Stomach (tissue), 9 donors: Measurements from ENCODE around the gene ARHGAP32. TPM values are rescaled to one million over a fixed set of nuclear protein-coding genes. Genes with fewer than 3 reads are reported as not detected.

Experiments used
- DNase-seq, 2 donors: peaks; one replicate each; pipeline versions ENCODE4 v3.0.0 to v3.0.0-alpha.2; 2013 to 2019
- H3K27ac ChIP-seq, 5 donors: fragments of 200-600 bp in 4 of 5; sonication (generic) in 4 of 5; one replicate each; pipeline ENCODE4 v1.5.1; 2013 to 2019; ENCODE audit warnings: mild to moderate bottlenecking in 1 of 5, moderate library complexity in 1 of 5
- H3K27me3 ChIP-seq, 3 donors: fragments of 200-600 bp; sonication (generic); one replicate each; pipeline ENCODE4 v1.5.1; 2017 to 2019; ENCODE audit warnings: mixed run types in 1 of 3
- H3K36me3 ChIP-seq, 4 donors: fragments of 200-600 bp; sonication (generic); 1 replicate in 3 of 4; 2 replicates in 1 of 4; pipeline ENCODE4 v1.5.1; 2016 to 2019
- H3K4me1 ChIP-seq, 4 donors: fragments of 200-600 bp; sonication (generic); one replicate each; pipeline ENCODE4 v1.5.1; 2016 to 2019
- H3K4me3 ChIP-seq, 4 donors: fragments of 200-600 bp; sonication (generic) in 3 of 4; one replicate each; pipeline ENCODE4 v1.5.1; 2016 to 2019; ENCODE audit warnings: mild to moderate bottlenecking in 1 of 4
- H3K9me3 ChIP-seq, 4 donors: fragments of 200-600 bp; sonication (generic); one replicate each; pipeline ENCODE4 v1.5.1; 2016 to 2019
- CTCF ChIP-seq, 7 experiments: fragments of 450-650 bp in 4 of 7; fragments of 200-600 bp in 3 of 7; sonication (generic) in 3 of 7; IDR thresholded peaks; one replicate each; pipeline ENCODE4 v1.5.1; 2016 to 2019; ENCODE audit warnings: antibody characterized with exemption in 7 of 7, control low read depth in 2 of 7, mild to moderate bottlenecking in 1 of 7
- EP300 ChIP-seq: sonication (generic); formaldehyde crosslinking; IDR thresholded peaks from one replicate; pipeline ENCODE4 v1.6.1; 2017; ENCODE audit warnings: antibody characterized with exemption
- POLR2A ChIP-seq, 4 donors: fragments of 450-650 bp; IDR thresholded peaks; one replicate each; pipeline ENCODE4 v1.6.1; 2016; ENCODE audit warnings: antibody characterized with exemption in 4 of 4, control low read depth in 2 of 4, mild to moderate bottlenecking in 1 of 4, moderate library complexity in 1 of 4
- POLR2AphosphoS5 ChIP-seq, 3 donors: sonication (generic); formaldehyde crosslinking; IDR thresholded peaks; one replicate each; pipeline ENCODE4 v1.6.1; 2016; ENCODE audit warnings: antibody characterized with exemption in 3 of 3
- WGBS, 5 donors: extraction: QIAGEN DNeasy Blood & Tissue Kit in 3 of 5; methylation state at CpG; one replicate each; pipeline versions ENCODE4 v1.1.5 to v1.1.7; 2013 to 2018; 5-methylcytosine and 5-hydroxymethylcytosine counted together
- intact Hi-C: fragments of 100-400 bp; cut with DNase I; formaldehyde crosslinking; loops from one replicate; pipeline ENCODE4 v1.15.1; 2023; ENCODE audit warnings: low total_unique reads
- polyA plus RNA-seq, 3 donors: library from polyadenylated mRNA; stranded (reverse); fragments of 200-250 nt; gene quantifications; one replicate each; pipeline ENCODE4 v1.2.3, GENCODE V29; 2013
- total RNA-seq, 5 donors: library from RNA; depleted of rRNA; stranded (reverse); fragments of >200 nt; gene quantifications; one replicate each; pipeline versions ENCODE4 v1.1.0 to v1.2.3, GENCODE V29; 2014 to 2016
- donor health status: healthy with polysubstance abuse.
- donor health status: Bipolar disorder and iron deficiency.
- donor health status: healthy.

ARHGAP32 gene
- total and polyA plus RNA-seq, 8 donors, result 2.9 to 70.1 (median 34.3) TPM

DNA sequence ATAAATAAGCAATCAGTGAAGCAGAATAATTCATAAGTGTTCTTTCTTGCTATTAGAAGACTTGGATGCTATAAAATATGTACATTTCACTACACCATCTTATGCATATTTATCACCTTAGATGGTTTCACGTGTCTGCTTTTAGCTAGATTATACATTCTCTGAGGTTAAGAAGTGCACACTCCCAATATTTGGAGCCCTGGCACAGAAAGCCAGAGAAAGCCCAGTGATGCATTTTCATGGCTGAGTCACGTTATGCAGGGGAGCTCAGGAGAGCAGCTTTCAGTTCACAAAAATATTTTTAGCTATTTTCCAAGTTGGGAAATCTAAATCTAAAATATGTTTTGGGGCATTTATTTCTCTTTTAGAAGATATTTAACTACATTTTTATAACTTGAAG, 244.4 kb downstream of the ARHGAP32 start:
- Histone ChIP-seq H3K36me3 (no peaks in the 10 kb centered on the region), H3K9me3 (no peaks in the 10 kb centered on the region), H3K4me3 (no peak overlapping the region), H3K27me3 (peaks cover 0 to 4% (median 0%) of the 10 kb centered on the region in 3 donors), H3K27ac (no peak overlapping the region), H3K4me1 (no peaks in the 10 kb centered on the region)
- DNase-seq, result no peak
- 73 to 94% (median 85%) methylated on average over 2 of the region's 2 CpGs for WGBS, 5 donors
- intact Hi-C loops, result no loop called here
- TF ChIP-seq CTCF (IDR thresholded peaks at IDR 0.05) (no peak), EP300 (no peak), POLR2A (IDR thresholded peaks at IDR 0.05) (no peak), POLR2AphosphoS5 (IDR thresholded peaks at IDR 0.05) (no peak)

DNA sequence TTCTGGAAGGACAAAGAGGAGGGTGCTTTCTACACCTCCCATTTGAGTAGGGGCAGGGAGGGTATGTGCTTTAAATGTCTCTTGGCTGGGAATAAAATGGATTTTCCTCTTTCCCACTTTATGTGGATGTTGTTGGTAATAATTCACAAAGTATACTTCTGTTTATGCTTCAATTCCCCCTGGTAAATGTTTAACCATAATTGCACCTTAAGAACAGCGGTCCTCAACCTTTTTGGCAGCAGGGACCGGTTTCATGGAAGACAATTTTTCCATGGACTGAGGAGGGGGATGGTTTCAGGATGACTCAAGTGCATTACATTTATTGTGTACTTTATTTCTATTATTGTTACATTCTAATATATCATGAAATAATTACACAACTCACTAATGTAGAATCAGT, 245.5 kb downstream of the ARHGAP32 start:
- peaks cover 0 to 7% (median 0%) of the 10 kb centered on the region in 3 donors for H3K27me3 ChIP-seq
- TF ChIP-seq POLR2AphosphoS5 (IDR thresholded peaks at IDR 0.05), result no peak
- no peak for TF ChIP-seq EP300
- TF ChIP-seq CTCF (IDR thresholded peaks at IDR 0.05), result no peak
- TF ChIP-seq POLR2A (IDR thresholded peaks at IDR 0.05), result no peak
- H3K9me3 ChIP-seq, result no peaks in the 10 kb centered on the region
- H3K4me3 ChIP-seq, result no peak overlapping the region
- no peaks in the 10 kb centered on the region for H3K4me1 ChIP-seq
- no peaks in the 10 kb centered on the region for H3K36me3 ChIP-seq
- DNase-seq, result no peak
- WGBS, 5 donors, result 37 to 80% (median 75%) methylated on average over 2 of the region's 2 CpGs
- intact Hi-C loops, result no loop called here
- no peak overlapping the region for H3K27ac ChIP-seq

- intact Hi-C loops, result no loop called here
- H3K27ac ChIP-seq, result no peak overlapping the region
- H3K27me3 ChIP-seq, result peaks cover 0 to 22% (median 0%) of the 10 kb centered on the region in 3 donors
- WGBS, 5 donors, result 78 to 88% (median 86%) methylated on average over 16 of the region's 16 CpGs
- DNase-seq, result no peak
- no peaks in the 10 kb centered on the region for H3K36me3 ChIP-seq
- no peaks in the 10 kb centered on the region for H3K9me3 ChIP-seq
- H3K4me3 ChIP-seq, result no peak overlapping the region
- TF ChIP-seq CTCF (IDR thresholded peaks at IDR 0.05), result no peak
- no peak for TF ChIP-seq POLR2AphosphoS5 (IDR thresholded peaks at IDR 0.05)
- no peak for TF ChIP-seq POLR2A (IDR thresholded peaks at IDR 0.05)
- TF ChIP-seq EP300, result no peak
- no peaks in the 10 kb centered on the region for H3K4me1 ChIP-seq
These were observed 248.6 kb downstream of the ARHGAP32 start for GRCh38 chr11:128943428-128943976.

GRCh38 chr11:128942817-128943427, 249.2 kb downstream of the ARHGAP32 start, which contains the start of gene TP53AIP1:
Gene TP53AIP1, minus strand, starts transcription at chr11:128942871. Its CDS starts 5,053 bp downstream, at chr11:128937818.
- DNase-seq, result no peak
- H3K4me3 ChIP-seq, result no peak within 1 kb of the TSS
- H3K4me1 ChIP-seq, result no peaks in the 10 kb centered on the region
- no peaks in the 10 kb centered on the region for H3K9me3 ChIP-seq
- peaks cover 0 to 22% (median 0%) of the 10 kb centered on the region in 3 donors for H3K27me3 ChIP-seq
- TF ChIP-seq POLR2AphosphoS5 (IDR thresholded peaks at IDR 0.05) (no peak), EP300 (no peak), POLR2A (IDR thresholded peaks at IDR 0.05) (no peak), CTCF (IDR thresholded peaks at IDR 0.05) (no peak)
- H3K36me3 ChIP-seq, result no peaks in the 10 kb centered on the region
- intact Hi-C loops, result no loop called here
- H3K27ac ChIP-seq, result no peak within 1 kb of the TSS
- 88 to 94% (median 91%) methylated on average over 7 to 21 of the region's 21 CpGs for WGBS, 5 donors
